ENCODE measurements around the gene MT1F.

The MT1F gene

DNA sequence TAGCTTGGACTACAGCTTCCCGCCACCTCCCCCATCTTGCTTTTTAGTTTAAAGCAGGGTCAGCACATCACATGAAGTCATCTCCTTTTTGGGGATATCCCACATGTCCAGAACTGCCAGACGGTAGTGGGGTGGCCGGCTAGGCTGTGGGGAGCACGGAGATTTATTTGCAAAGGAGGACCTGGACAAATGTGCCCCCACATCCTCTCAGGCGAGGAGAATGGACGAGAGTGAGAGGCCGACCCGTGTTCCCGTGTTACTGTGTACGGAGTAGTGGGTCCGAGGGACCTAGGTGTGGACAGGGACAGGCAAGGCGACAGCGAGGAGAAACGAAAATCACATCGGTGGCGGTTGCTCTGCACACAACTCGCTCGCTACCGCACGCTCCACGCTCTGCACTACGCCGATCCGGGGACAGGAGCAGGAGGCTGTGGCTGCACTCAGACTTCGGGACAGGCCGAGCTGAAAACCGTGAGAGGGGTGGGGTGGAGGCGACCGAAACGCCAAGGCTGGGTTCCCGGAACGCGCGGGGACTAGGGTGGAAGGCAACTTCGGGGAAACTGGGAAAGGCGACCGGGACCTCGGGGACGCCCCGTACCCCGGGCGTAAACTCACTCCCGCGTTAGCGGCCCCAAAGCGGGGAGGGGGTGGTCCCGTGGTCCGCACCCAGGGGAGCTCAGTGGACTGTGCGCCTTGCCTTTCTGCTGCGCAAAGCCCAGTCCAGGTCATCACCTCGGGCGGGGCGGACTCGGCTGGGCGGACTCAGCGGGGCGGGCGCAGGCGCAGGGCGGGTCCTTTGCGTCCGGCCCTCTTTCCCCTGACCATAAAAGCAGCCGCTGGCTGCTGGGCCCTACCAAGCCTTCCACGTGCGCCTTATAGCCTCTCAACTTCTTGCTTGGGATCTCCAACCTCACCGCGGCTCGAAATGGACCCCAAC lies 19.7 kb upstream of the MT1F start, which contains the start of gene MT1A:
Gene MT1A (plus strand): TSS at position 853 of the 937 bp plus-strand sequence. CDS start 73 bp downstream, at position 926.
- no peak within 1 kb of the TSS for H3K4me3 ChIP-seq (ENCODE audit: low read depth, low read length)
- DNase-seq (ENCODE audit: low read depth): no peak
- TF ChIP-seq, protein P1, sequence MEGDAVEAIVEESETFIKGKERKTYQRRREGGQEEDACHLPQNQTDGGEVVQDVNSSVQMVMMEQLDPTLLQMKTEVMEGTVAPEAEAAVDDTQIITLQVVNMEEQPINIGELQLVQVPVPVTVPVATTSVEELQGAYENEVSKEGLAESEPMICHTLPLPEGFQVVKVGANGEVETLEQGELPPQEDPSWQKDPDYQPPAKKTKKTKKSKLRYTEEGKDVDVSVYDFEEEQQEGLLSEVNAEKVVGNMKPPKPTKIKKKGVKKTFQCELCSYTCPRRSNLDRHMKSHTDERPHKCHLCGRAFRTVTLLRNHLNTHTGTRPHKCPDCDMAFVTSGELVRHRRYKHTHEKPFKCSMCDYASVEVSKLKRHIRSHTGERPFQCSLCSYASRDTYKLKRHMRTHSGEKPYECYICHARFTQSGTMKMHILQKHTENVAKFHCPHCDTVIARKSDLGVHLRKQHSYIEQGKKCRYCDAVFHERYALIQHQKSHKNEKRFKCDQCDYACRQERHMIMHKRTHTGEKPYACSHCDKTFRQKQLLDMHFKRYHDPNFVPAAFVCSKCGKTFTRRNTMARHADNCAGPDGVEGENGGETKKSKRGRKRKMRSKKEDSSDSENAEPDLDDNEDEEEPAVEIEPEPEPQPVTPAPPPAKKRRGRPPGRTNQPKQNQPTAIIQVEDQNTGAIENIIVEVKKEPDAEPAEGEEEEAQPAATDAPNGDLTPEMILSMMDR (IDR thresholded peaks at IDR 0.05; ENCODE audit: low read depth, low read length, missing control alignments): no peak

DNA sequence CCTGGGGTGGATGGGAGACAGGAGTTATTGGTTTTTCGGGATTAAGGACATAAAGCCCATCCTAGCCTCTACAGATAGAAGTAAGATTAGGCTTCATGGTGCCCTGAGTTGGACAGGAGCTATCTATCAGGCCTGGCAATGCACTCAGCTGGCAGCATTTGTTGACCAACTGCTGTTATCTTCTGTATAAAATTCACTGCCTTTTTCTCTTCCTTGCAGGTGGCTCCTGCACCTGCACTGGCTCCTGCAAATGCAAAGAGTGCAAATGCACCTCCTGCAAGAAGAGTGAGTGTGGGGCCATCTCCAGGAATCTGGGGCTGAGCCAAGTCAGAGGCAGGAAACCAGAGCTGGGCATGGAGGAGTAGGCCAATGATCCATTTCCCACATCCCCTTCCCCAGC lies 18.7 kb upstream of the MT1F start:
- no peak overlapping the region for H3K4me3 ChIP-seq (ENCODE audit: low read depth, low read length)
- DNase-seq (ENCODE audit: low read depth): no peak
- TF ChIP-seq, protein P1 (IDR thresholded peaks at IDR 0.05; ENCODE audit: low read depth, low read length, missing control alignments): no peak

DNA sequence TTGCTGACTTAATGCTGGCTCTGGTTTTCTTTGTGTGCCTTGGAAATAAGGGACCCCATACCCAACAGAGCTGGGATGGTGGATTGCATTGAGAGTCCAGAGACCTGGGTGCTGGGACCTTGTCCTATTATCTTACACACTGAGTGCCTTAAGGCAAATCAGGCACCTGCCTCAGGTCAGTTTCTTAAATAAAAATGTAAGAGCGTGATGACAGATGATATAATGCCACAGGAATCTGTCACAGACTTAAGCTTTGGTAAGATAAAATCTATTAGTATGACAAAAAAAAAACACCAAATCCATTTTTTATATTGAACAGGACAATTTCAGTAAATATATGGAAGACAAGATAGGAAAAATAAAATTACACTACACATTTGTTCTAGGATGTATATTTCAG lies 17.7 kb upstream of the MT1F start:
- H3K4me3 ChIP-seq (ENCODE audit: low read depth, low read length): no peak overlapping the region
- no peak for DNase-seq (ENCODE audit: low read depth)
- TF ChIP-seq, protein P1 (IDR thresholded peaks at IDR 0.05; ENCODE audit: low read depth, low read length, missing control alignments): no peak

DNA sequence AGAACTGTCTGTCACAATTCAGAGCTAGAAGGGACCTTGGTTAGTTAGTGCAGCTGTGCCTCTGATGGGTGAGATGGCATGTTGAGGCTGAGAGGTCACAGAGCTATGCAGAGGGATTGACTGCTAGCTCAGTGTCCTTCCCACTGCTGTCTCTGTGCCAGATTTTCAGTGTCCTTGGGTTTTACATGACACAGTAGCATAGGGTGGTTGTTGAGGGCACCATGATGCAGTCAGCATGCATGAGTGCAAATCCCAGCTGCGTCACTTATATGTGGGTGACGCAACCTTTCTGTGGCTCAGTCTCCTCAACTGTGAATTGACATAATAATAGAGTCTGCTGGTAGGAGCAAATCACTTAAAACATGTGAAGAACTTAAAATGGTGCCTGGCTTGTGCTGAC lies 16.6 kb upstream of the MT1F start:
- DNase-seq (ENCODE audit: low read depth): no peak
- TF ChIP-seq, protein P1 (IDR thresholded peaks at IDR 0.05; ENCODE audit: low read depth, low read length, missing control alignments): no peak
- H3K4me3 ChIP-seq (ENCODE audit: low read depth, low read length): no peak overlapping the region

DNA sequence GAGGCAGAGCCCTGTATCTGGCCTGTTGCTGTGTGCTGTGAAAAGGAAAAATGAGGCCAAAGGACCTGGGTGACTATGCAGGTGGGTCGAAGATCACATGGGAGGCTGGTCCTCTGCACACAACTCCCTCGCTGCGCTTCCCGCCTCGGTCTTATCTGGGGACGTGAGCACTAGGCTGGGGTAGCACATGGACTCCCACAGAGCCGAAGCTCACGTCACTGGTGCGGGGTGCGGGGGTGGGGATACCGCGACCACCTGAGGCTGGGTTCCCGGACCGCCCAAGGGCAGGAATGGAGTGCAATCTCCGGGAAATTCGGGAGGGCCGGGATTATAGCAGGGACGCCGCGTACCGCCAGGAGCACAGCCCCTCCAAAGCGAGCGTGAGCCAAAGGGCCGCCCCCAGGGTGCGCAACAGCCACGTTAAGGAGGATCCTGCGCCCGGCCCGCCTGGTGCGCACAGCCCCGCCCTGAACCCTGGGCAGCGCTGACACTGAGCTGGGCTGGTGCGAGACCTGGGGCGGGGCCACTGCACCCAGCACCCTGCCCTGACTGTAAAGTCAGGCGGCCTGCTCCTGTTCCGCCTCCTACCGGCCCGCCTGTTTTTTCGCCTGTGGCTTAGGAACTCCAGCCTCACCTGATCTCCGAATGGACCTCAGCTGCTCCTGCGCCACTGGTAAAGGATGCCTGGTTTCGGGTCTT lies 14.5 kb upstream of the MT1F start:
- DNase-seq (ENCODE audit: low read depth): no peak
- H3K4me3 ChIP-seq (ENCODE audit: low read depth, low read length): no peak overlapping the region; the same call in 1 of the 2 replicates
- TF ChIP-seq, protein P1 (IDR thresholded peaks at IDR 0.05; ENCODE audit: low read depth, low read length, missing control alignments): peak; percentile 15

DNA sequence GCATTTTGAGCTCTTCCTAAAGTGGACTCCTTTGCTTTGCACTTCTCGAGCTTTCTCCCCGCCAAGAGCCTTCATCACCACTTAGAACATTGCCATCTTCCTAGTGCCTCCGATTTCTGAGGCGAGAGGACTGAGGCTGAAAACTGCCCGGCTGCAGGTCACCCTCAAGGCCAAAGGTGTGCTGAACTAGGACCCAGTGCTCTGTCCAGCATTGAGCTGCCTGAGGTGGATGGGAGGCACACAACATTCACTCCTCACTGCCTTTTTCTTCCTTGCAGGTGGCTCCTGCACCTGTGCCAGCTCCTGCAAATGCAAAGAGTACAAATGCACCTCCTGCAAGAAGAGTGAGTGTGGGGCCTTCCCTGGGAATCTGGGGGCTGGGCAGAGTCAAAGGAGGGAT lies 13.9 kb upstream of the MT1F start:
- TF ChIP-seq, protein P1 (IDR thresholded peaks at IDR 0.05; ENCODE audit: low read depth, low read length, missing control alignments): no peak
- H3K4me3 ChIP-seq (ENCODE audit: low read depth, low read length): no peak overlapping the region
- DNase-seq (ENCODE audit: low read depth): no peak
